OCI-LY7 (cell line): ENCODE measurements around the gene C9orf50. TPM values are rescaled to one million over a fixed set of nuclear protein-coding genes. Genes with fewer than 3 reads are reported as not detected.

Experiments used
- BruUV-seq: library from RNA; stranded (reverse); fragments of 400-500 nt; replicated peaks from 2 replicates; lab custom pipeline; 2021; lab: Mats Ljungman, UMichigan
- CTCF ChIA-PET: fragments of 300-600 bp; sonication (Branson Sonifier 250); formaldehyde crosslinking; loops from one replicate; lab custom pipeline; 2022; ENCODE audit warnings: antibody characterized with exemption; ENCODE audit not compliant: unreplicated experiment; lab: Charles Lee
- POLR2A ChIA-PET: fragments of 300-600 bp; sonication (Branson Sonifier 250); formaldehyde crosslinking; loops from one replicate; lab custom pipeline; 2022; ENCODE audit warnings: antibody characterized with exemption; lab: Charles Lee
- DNase-seq: peaks from one replicate; pipeline ENCODE4 v3.0.0-alpha.2; 2015; ENCODE audit warnings: low spot score
- H2AFZ ChIP-seq: fragments of 200-600 bp; sonication (generic), shearing (Covaris generic); 2 replicates; pipeline ENCODE4 v1.6.1; 2014; ENCODE audit warnings: mild to moderate bottlenecking, antibody characterized with exemption, low read length, moderate library complexity
- H3K27ac ChIP-seq: fragments of 200-600 bp; sonication (generic); 2 replicates; pipeline ENCODE4 v1.5.1; 2014; ENCODE audit warnings: mixed run types, low read depth, mild to moderate bottlenecking, moderate library complexity, low read length, inconsistent platforms; ENCODE audit not compliant: poor library complexity, severe bottlenecking
- H3K36me3 ChIP-seq: fragments of 200-600 bp; sonication (generic); 2 replicates; pipeline ENCODE4 v1.6.1; 2014; ENCODE audit warnings: mild to moderate bottlenecking, antibody characterized with exemption, low read length, moderate library complexity, mixed read lengths; ENCODE audit not compliant: insufficient read depth
- H3K4me1 ChIP-seq: fragments of 200-600 bp; sonication (generic); 2 replicates; pipeline ENCODE4 v1.5.1; 2014; ENCODE audit warnings: mild to moderate bottlenecking, low read length; ENCODE audit not compliant: insufficient read depth, poor library complexity, severe bottlenecking
- H3K4me2 ChIP-seq: fragments of 200-600 bp; sonication (generic); 2 replicates; pipeline ENCODE4 v1.6.1; 2014; ENCODE audit warnings: mild to moderate bottlenecking, low read length
- H3K4me3 ChIP-seq: fragments of 200-600 bp; sonication (generic); 2 replicates; pipeline ENCODE4 v1.5.1; 2014; ENCODE audit warnings: mild to moderate bottlenecking, low read depth, low read length; ENCODE audit not compliant: poor library complexity, severe bottlenecking
- H3K79me2 ChIP-seq: fragments of 200-600 bp; sonication (generic); 2 replicates; pipeline ENCODE4 v1.6.1; 2016; ENCODE audit warnings: low read depth, mild to moderate bottlenecking, low read length, moderate library complexity, mixed read lengths; ENCODE audit not compliant: insufficient read depth
- H3K9me2 ChIP-seq: fragments of 200-600 bp; sonication (generic); 2 replicates; pipeline ENCODE4 v1.6.1; 2016; ENCODE audit warnings: mild to moderate bottlenecking, low read length, mixed read lengths; ENCODE audit not compliant: insufficient read depth
- H3K9me3 ChIP-seq: fragments of 200-600 bp; sonication (generic); 2 replicates; pipeline ENCODE4 v1.6.1; 2014; ENCODE audit warnings: mild to moderate bottlenecking, mixed run types, low read length, mixed read lengths
- H4K20me1 ChIP-seq: fragments of 200-600 bp; sonication (generic); 2 replicates; pipeline ENCODE4 v1.6.1; 2014; ENCODE audit warnings: mild to moderate bottlenecking, antibody characterized with exemption, low read length, moderate library complexity, mixed read lengths; ENCODE audit not compliant: insufficient read depth
- CTCF ChIP-seq: fragments of 200-600 bp; sonication (generic); conservative IDR thresholded peaks from 2 replicates; pipeline ENCODE4 v1.5.1; 2014; ENCODE audit warnings: mild to moderate bottlenecking, antibody characterized with exemption, low read length, moderate library complexity, mixed read lengths
- EZH2phosphoT487 ChIP-seq: fragments of 200-600 bp; sonication (generic); IDR thresholded peaks from 2 replicates; pipeline ENCODE4 v1.6.1; 2018; ENCODE audit warnings: low read depth, borderline replicate concordance, mild to moderate bottlenecking, mixed run types, antibody characterized with exemption, low read length, moderate library complexity, mixed read lengths
- intact Hi-C: fragments of 100-400 bp; cut with micrococcal nuclease; formaldehyde crosslinking; loops from one replicate; pipeline ENCODE4 v1.10.0; 2022; ENCODE audit not compliant: unreplicated experiment
- total RNA-seq, 2 experiments: library from RNA; depleted of rRNA in 1 of 2; stranded (reverse); fragments of >200 nt in 1 of 2; shearing (Covaris generic) in 1 of 2; gene quantifications; 2 replicates each; pipeline ENCODE4 v1.2.3, GENCODE V29; 2014 to 2022

Gene C9orf50
- total RNA-seq, 2 experiments from 2014 or later, result not detected

- ChIA-PET POLR2A (interaction anchor here (0.7 kb wide), 1 partner anchor 8 kb away, joined by 3 read pairs; no protein-coding TSS in a partner anchor), CTCF (no interaction called here)
- no peak for TF ChIP-seq CTCF
- no peak for TF ChIP-seq EZH2phosphoT487
- intact Hi-C loops, result no loop called here
- Histone ChIP-seq H3K4me1 (no peaks in the 10 kb centered on the region), H3K9me3 (no peaks in the 10 kb centered on the region), H3K9me2 (no peaks in the 10 kb centered on the region), H3K79me2 (no peaks in the 10 kb centered on the region), H3K4me2 (no peak overlapping the region), H4K20me1 (no peaks in the 10 kb centered on the region), H3K4me3 (no peak overlapping the region), H3K27ac (no peak overlapping the region), H2AFZ (no peak overlapping the region), H3K36me3 (no peaks in the 10 kb centered on the region)
- no peak for DNase-seq
- no TSS peak for BruUV-seq
Measured at GRCh38 chr9:129567329-129567728, 53.6 kb downstream of the C9orf50 start.

GRCh38 chr9:129566563-129567266, 54.2 kb downstream of the C9orf50 start:
- no peaks in the 10 kb centered on the region for H3K9me3 ChIP-seq
- POLR2A ChIA-PET, result interaction anchor here (0.6 to 0.7 kb wide), 2 partner anchors 8 to 29 kb away, joined by 3 read pairs; no protein-coding TSS in a partner anchor
- H3K27ac ChIP-seq, result no peak overlapping the region
- CTCF ChIA-PET, result no interaction called here
- no peaks in the 10 kb centered on the region for H4K20me1 ChIP-seq
- BruUV-seq, result no TSS peak
- DNase-seq, result no peak
- no peaks in the 10 kb centered on the region for H3K9me2 ChIP-seq
- no peaks in the 10 kb centered on the region for H3K4me1 ChIP-seq
- no peaks in the 10 kb centered on the region for H3K36me3 ChIP-seq
- no peaks in the 10 kb centered on the region for H3K79me2 ChIP-seq
- H2AFZ ChIP-seq, result no peak overlapping the region
- no peak for TF ChIP-seq EZH2phosphoT487
- no peak for TF ChIP-seq CTCF
- intact Hi-C loops, result no loop called here
- no peak overlapping the region for H3K4me3 ChIP-seq
- H3K4me2 ChIP-seq, result no peak overlapping the region

GRCh38 chr9:129562917-129563316, 58.0 kb downstream of the C9orf50 start:
- no TSS peak for BruUV-seq
- Histone ChIP-seq H3K79me2 (no peaks in the 10 kb centered on the region), H3K4me2 (no peak overlapping the region), H4K20me1 (no peaks in the 10 kb centered on the region), H2AFZ (no peak overlapping the region), H3K4me1 (no peaks in the 10 kb centered on the region), H3K9me3 (no peaks in the 10 kb centered on the region), H3K9me2 (no peaks in the 10 kb centered on the region), H3K4me3 (no peak overlapping the region), H3K27ac (no peak overlapping the region), H3K36me3 (no peaks in the 10 kb centered on the region)
- CTCF ChIA-PET, result no interaction called here
- POLR2A ChIA-PET, result no interaction called here
- no peak for DNase-seq
- intact Hi-C loops, result no loop called here
- no peak for TF ChIP-seq CTCF
- no peak for TF ChIP-seq EZH2phosphoT487
